Memory B cell (primary cell): Measurements from ENCODE around the gene ZBTB22.
A peak's percentile ranks its signal among the peaks of the same experiment; 100 is the strongest.
"Not testable (repeated sequence)": the region's sequence is repeated elsewhere in the genome, so short reads cannot be mapped to it uniquely, and the experiment has no call there.

Experiments
- ATAC-seq: fragments of 150-1000 bp; cut with Tn5 transposase; 2 replicates; pipeline ENCODE4 v1.10.0; 2021; ENCODE audit warnings: low read depth, mild to moderate bottlenecking, moderate library complexity
- DNase-seq, 2 donors: peaks; one replicate each; pipeline ENCODE4 v3.0.0; 2022; ENCODE audit warnings: low spot score in 2 of 2
- H3K27ac Mint-ChIP-seq: one replicate; pipeline ENCODE4 v1.8.0; 2022; ENCODE audit warnings: mild to moderate bottlenecking, moderate library complexity, mixed read lengths
- H3K27me3 Mint-ChIP-seq: one replicate; pipeline ENCODE4 v1.8.0; 2022; ENCODE audit warnings: mixed read lengths
- H3K36me3 Mint-ChIP-seq: one replicate; pipeline ENCODE4 v1.8.0; 2022; ENCODE audit warnings: mild to moderate bottlenecking, mixed read lengths
- H3K4me1 Mint-ChIP-seq: one replicate; pipeline ENCODE4 v1.8.0; 2022; ENCODE audit warnings: mixed read lengths
- H3K4me3 Mint-ChIP-seq: one replicate; pipeline ENCODE4 v1.8.0; 2022; ENCODE audit warnings: mild to moderate bottlenecking, moderate library complexity, mixed read lengths
- H3K9me3 Mint-ChIP-seq: one replicate; pipeline ENCODE4 v1.8.0; 2022; ENCODE audit warnings: mixed read lengths

ZBTB22 gene, protein sequence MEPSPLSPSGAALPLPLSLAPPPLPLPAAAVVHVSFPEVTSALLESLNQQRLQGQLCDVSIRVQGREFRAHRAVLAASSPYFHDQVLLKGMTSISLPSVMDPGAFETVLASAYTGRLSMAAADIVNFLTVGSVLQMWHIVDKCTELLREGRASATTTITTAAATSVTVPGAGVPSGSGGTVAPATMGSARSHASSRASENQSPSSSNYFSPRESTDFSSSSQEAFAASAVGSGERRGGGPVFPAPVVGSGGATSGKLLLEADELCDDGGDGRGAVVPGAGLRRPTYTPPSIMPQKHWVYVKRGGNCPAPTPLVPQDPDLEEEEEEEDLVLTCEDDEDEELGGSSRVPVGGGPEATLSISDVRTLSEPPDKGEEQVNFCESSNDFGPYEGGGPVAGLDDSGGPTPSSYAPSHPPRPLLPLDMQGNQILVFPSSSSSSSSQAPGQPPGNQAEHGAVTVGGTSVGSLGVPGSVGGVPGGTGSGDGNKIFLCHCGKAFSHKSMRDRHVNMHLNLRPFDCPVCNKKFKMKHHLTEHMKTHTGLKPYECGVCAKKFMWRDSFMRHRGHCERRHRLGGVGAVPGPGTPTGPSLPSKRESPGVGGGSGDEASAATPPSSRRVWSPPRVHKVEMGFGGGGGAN

GRCh38 chr6:33317669-33318425, at the start of gene ZBTB22:
TSS of gene ZBTB22 (minus strand) at chr6:33317744. CDS start at chr6:33316916, 828 bp downstream.
- DNase-seq (peak; percentile 91 to 94), ATAC-seq (peak; percentile 46)
- H3K27ac Mint-ChIP-seq = peak within 1 kb of the TSS; percentile 100
- H3K9me3 Mint-ChIP-seq = no peaks in the 10 kb centered on the region
- peaks cover 34% of the 10 kb centered on the region for H3K36me3 Mint-ChIP-seq
- H3K4me1 Mint-ChIP-seq = peaks cover 60% of the 10 kb centered on the region
- H3K27me3 Mint-ChIP-seq = no peaks in the 10 kb centered on the region
- H3K4me3 Mint-ChIP-seq = peak within 1 kb of the TSS; percentile 99

DNA sequence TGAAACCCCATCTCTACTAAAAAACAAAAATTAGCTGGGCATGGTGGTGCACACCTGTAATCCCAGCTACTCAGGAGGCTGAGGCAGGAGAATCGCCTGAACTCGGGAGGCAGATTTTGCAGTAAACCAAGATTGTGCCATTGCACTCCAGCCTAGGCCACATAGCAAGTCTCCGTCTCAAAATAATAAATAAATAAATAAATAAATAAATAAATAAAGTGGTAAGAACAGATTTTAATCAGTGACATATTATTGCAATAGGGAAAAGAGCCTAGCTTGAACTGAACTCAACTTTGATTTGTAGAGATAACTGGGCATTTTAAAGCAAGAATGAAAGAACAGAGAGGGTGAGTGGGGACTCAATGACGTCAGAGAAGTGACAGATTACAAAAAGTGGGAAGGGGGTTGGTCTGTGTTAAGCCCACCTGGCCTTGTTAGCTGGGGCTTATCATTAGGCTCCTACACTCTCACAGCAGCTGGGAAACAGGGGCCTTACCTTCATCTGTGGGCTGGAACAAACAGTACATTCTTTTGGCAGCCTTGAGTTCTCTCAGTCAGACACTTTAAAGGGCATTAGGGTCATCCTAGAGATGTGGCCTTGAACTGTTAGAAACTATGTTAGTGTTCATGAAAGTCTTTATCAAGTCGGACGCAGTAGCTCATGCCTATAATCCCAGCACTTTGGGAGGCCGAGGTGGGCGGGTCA, 49.6 kb upstream of the ZBTB22 start:
- peaks cover 5% of the 10 kb centered on the region for H3K27me3 Mint-ChIP-seq
- no peak overlapping the region for H3K4me3 Mint-ChIP-seq
- no peak overlapping the region for H3K27ac Mint-ChIP-seq

GRCh38 chr6:33365206-33365971, 47.8 kb upstream of the ZBTB22 start:
- not testable (repeated sequence) for H3K4me1 Mint-ChIP-seq, H3K9me3 Mint-ChIP-seq, ATAC-seq, DNase-seq, H3K36me3 Mint-ChIP-seq, H3K27me3 Mint-ChIP-seq, H3K27ac Mint-ChIP-seq, H3K4me3 Mint-ChIP-seq

More for the DNA sequence above, 49.6 kb upstream of the ZBTB22 start:
- Mint-ChIP-seq H3K9me3 (no peaks in the 10 kb centered on the region), H3K4me1 (peaks cover 2% of the 10 kb centered on the region), H3K36me3 (no peaks in the 10 kb centered on the region)
- ATAC-seq = no peak
- DNase-seq = no peak

DNA sequence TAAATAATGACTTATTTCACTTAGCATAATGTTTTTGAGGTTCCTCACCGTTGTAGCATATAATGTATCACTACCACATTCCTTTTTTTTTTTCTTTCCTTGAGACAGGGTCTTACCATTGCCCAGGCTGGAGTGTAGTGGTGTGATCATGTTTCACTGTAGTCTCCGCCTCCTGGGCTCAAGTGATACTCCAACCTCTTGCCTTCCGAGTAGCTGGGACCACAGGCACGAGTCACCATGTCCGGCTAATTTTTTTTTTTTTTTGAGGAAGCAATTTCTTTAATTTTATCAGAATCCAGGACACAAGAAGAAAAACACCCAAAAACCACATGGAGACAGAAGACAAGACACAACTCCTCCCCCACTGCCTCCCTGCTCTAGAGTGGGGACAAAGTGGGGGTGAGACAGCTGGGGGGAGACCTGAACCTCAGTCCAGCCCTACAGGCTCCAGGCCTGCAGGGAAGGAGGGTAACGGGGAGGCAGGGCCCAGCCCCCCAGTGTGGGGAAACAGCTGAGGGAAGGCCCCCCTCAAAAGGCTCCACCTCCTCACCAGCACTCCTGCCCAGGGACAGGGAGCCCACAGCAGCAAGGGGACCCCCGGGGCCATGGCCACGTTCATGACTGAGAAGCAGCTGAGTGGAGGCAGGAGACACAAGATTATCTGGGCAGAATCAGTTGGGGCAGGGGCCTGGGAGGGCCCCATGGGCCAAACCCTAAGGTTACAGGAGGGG, 47.1 kb upstream of the ZBTB22 start:
- H3K36me3 Mint-ChIP-seq, H3K4me3 Mint-ChIP-seq, ATAC-seq, H3K9me3 Mint-ChIP-seq, H3K4me1 Mint-ChIP-seq, DNase-seq, H3K27me3 Mint-ChIP-seq, H3K27ac Mint-ChIP-seq: not testable (repeated sequence)

- H3K9me3 Mint-ChIP-seq, H3K27me3 Mint-ChIP-seq, H3K36me3 Mint-ChIP-seq, H3K27ac Mint-ChIP-seq, ATAC-seq, H3K4me1 Mint-ChIP-seq, H3K4me3 Mint-ChIP-seq, DNase-seq: not testable (repeated sequence)
Observed at GRCh38 chr6:33363486-33363885, 45.9 kb upstream of the ZBTB22 start.

GRCh38 chr6:33359331-33359730, 41.8 kb upstream of the ZBTB22 start:
- no peaks in the 10 kb centered on the region for H3K9me3 Mint-ChIP-seq
- H3K4me1 Mint-ChIP-seq = no peaks in the 10 kb centered on the region
- no peak overlapping the region for H3K4me3 Mint-ChIP-seq
- DNase-seq (no peak), ATAC-seq (no peak)
- H3K27me3 Mint-ChIP-seq = peaks cover 10% of the 10 kb centered on the region
- H3K27ac Mint-ChIP-seq = no peak overlapping the region
- H3K36me3 Mint-ChIP-seq = no peaks in the 10 kb centered on the region

- not testable (repeated sequence) for H3K36me3 Mint-ChIP-seq, H3K27me3 Mint-ChIP-seq, H3K27ac Mint-ChIP-seq, ATAC-seq, H3K4me1 Mint-ChIP-seq, H3K4me3 Mint-ChIP-seq, H3K9me3 Mint-ChIP-seq, DNase-seq
Observed at GRCh38 chr6:33357160-33357871, 39.8 kb upstream of the ZBTB22 start.

DNA sequence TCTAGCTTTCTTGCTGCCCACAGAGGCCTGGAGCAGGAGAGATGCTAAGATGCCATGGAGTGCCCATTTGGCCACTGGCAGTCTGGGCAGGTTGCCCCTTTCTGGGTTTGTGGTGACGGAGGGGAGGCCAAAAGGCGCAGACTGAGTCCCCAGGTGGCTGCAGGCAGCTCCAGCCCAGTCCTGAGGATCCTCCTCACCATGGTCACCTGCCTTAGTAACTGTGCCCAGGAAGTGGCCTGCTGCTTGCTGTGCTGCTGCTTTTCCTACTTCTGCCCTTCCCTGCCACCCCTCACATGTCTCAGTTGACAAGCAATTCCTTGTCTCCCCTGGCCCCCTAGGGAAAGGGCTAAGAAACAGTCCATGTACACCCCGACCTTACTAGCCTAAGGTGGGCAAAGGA, 38.8 kb upstream of the ZBTB22 start:
- Mint-ChIP-seq H3K36me3 (no peaks in the 10 kb centered on the region), H3K9me3 (no peaks in the 10 kb centered on the region), H3K27ac (no peak overlapping the region), H3K4me1 (no peaks in the 10 kb centered on the region), H3K4me3 (no peak overlapping the region), H3K27me3 (peaks cover 4% of the 10 kb centered on the region)
- ATAC-seq = no peak
- no peak for DNase-seq

GRCh38 chr6:33355860-33356259, 38.3 kb upstream of the ZBTB22 start:
- H3K4me3 Mint-ChIP-seq, DNase-seq, H3K27me3 Mint-ChIP-seq, H3K9me3 Mint-ChIP-seq, ATAC-seq, H3K4me1 Mint-ChIP-seq, H3K36me3 Mint-ChIP-seq, H3K27ac Mint-ChIP-seq: not testable (repeated sequence)

GRCh38 chr6:33347816-33348215, 30.3 kb upstream of the ZBTB22 start:
- Mint-ChIP-seq H3K27me3 (no peaks in the 10 kb centered on the region), H3K9me3 (no peaks in the 10 kb centered on the region), H3K36me3 (no peaks in the 10 kb centered on the region), H3K4me3 (no peak overlapping the region), H3K27ac (no peak overlapping the region), H3K4me1 (peaks cover 21% of the 10 kb centered on the region)
- ATAC-seq = no peak
- DNase-seq = no peak

DNA sequence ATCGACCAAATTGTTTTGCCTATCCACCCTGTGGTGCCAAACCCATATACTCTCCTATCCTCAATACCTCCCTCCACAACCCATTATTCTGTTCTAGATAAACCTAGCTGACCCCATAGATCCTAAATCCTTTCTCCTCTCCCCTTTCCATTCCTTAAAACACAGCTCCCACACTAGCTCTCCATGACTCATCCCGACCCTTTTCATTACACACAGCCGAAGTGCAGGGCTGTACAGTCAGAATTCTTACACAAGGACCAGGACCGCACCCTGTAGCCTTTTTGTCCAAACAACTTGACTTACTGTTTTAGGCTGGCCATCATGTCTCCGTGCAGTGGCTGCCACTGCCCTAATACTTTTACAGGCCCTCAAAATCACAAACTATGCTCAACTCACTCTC, 29.4 kb upstream of the ZBTB22 start:
- H3K36me3 Mint-ChIP-seq, H3K27ac Mint-ChIP-seq, ATAC-seq, H3K27me3 Mint-ChIP-seq, H3K9me3 Mint-ChIP-seq, H3K4me3 Mint-ChIP-seq, DNase-seq: not testable (repeated sequence)
- H3K4me1 Mint-ChIP-seq = peaks cover 21% of the 10 kb centered on the region
